HEK293 (cell line): ENCODE measurements around the gene CHIT1.

Experiments used
- CTCF ChIA-PET: fragments of 350-600 bp; formaldehyde crosslinking; extraction: SDS; loops from one replicate; lab custom pipeline; 2021; ENCODE audit warnings: antibody characterized with exemption; lab: Yijun Ruan, JAX
- POLR2A ChIA-PET: fragments of 300-600 bp; formaldehyde crosslinking; extraction: SDS; loops from one replicate; lab custom pipeline; 2020; ENCODE audit warnings: antibody characterized with exemption, inconsistent platforms; lab: Yijun Ruan, JAX
- H3K27ac ChIP-seq: fragments of 200-500 bp; sonication (Bioruptor generic); 2 replicates; pipeline ENCODE4 v1.5.1; 2014; ENCODE audit warnings: low read depth, low read length, control low read depth, inconsistent platforms; ENCODE audit errors: extremely low read depth
- H3K36me3 ChIP-seq, 2 experiments: fragments of 200-500 bp in 1 of 2; sonication (Bioruptor generic) in 1 of 2; 1 replicate in 1 of 2; 2 replicates in 1 of 2; pipeline ENCODE4 v1.5.1; 2014 to 2017; ENCODE audit warnings: inconsistent platforms in 2 of 2, low read length in 2 of 2; ENCODE audit not compliant: control insufficient read depth in 2 of 2, insufficient read depth in 1 of 2
- H3K4me1 ChIP-seq: fragments of 200-500 bp; sonication (Bioruptor generic); 2 replicates; pipeline ENCODE4 v1.5.1; 2014; ENCODE audit warnings: mild to moderate bottlenecking, low read length, inconsistent platforms; ENCODE audit not compliant: control insufficient read depth, insufficient read depth
- H3K4me3 ChIP-seq: 2 replicates; pipeline ENCODE4 v1.5.1; 2011; ENCODE audit warnings: low read depth, mild to moderate bottlenecking, control low read depth, low read length, moderate library complexity
- H3K9me3 ChIP-seq: fragments of 200-500 bp; sonication (Bioruptor generic); 2 replicates; pipeline ENCODE4 v1.5.1; 2014; ENCODE audit warnings: low read depth, low read length, inconsistent platforms; ENCODE audit not compliant: control insufficient read depth, insufficient read depth
- IKZF3 ChIP-seq: fragments of 450-650 bp; IDR thresholded peaks from 2 replicates; pipeline ENCODE4 v1.5.0; 2018; ENCODE audit warnings: missing biosample characterization, mild to moderate bottlenecking, missing genetic modification characterization, moderate library complexity
- KLF9 ChIP-seq: fragments of 450-650 bp; formaldehyde crosslinking; IDR thresholded peaks from 2 replicates; pipeline ENCODE4 v1.5.1; 2016; ENCODE audit warnings: missing biosample characterization, missing genetic modification characterization, low read depth
- MZF1 ChIP-seq: fragments of 450-650 bp; formaldehyde crosslinking; IDR thresholded peaks from 2 replicates; pipeline ENCODE4 v1.5.1; 2017; ENCODE audit warnings: missing biosample characterization, missing genetic modification characterization, borderline replicate concordance
- SCRT2 ChIP-seq: fragments of 450-650 bp; formaldehyde crosslinking; IDR thresholded peaks from 2 replicates; pipeline ENCODE4 v1.5.1; 2016; ENCODE audit warnings: missing biosample characterization, missing genetic modification characterization
- YY1 ChIP-seq: fragments of 450-650 bp; formaldehyde crosslinking; IDR thresholded peaks from 2 replicates; pipeline ENCODE4 v1.5.1; 2018; ENCODE audit warnings: missing biosample characterization, missing genetic modification characterization
- ZBTB17 ChIP-seq: fragments of 450-650 bp; formaldehyde crosslinking; IDR thresholded peaks from 2 replicates; pipeline ENCODE4 v1.5.1; 2016; ENCODE audit warnings: missing biosample characterization, missing genetic modification characterization
- ZFP69B ChIP-seq: fragments of 450-650 bp; formaldehyde crosslinking; IDR thresholded peaks from 2 replicates; pipeline ENCODE4 v1.5.1; 2016; ENCODE audit warnings: missing biosample characterization, missing genetic modification characterization
- ZNF324 ChIP-seq: fragments of 450-650 bp; formaldehyde crosslinking; IDR thresholded peaks from 2 replicates; pipeline ENCODE4 v1.5.1; 2016; ENCODE audit warnings: missing biosample characterization, missing genetic modification characterization
- ZNF335 ChIP-seq: fragments of 450-650 bp; formaldehyde crosslinking; conservative IDR thresholded peaks from 2 replicates; pipeline ENCODE4 v1.5.1; 2016; ENCODE audit warnings: missing biosample characterization, missing genetic modification characterization
- ZNF350 ChIP-seq: fragments of 450-650 bp; formaldehyde crosslinking; IDR thresholded peaks from 2 replicates; pipeline ENCODE4 v1.5.0; 2017; ENCODE audit warnings: missing biosample characterization, mild to moderate bottlenecking, missing genetic modification characterization
- ZNF404 ChIP-seq: fragments of 450-650 bp; formaldehyde crosslinking; IDR thresholded peaks from 2 replicates; pipeline ENCODE4 v1.5.1; 2017; ENCODE audit warnings: missing biosample characterization, missing genetic modification characterization
- ZNF549 ChIP-seq: fragments of 450-650 bp; IDR thresholded peaks from 2 replicates; pipeline ENCODE4 v1.5.1; 2018; ENCODE audit warnings: missing biosample characterization, missing genetic modification characterization, mild to moderate bottlenecking, inconsistent platforms, moderate library complexity
- ZNF629 ChIP-seq: fragments of 450-650 bp; formaldehyde crosslinking; IDR thresholded peaks from 2 replicates; pipeline ENCODE4 v1.5.1; 2017; ENCODE audit warnings: missing biosample characterization, missing genetic modification characterization
- ZXDB ChIP-seq: fragments of 450-650 bp; formaldehyde crosslinking; IDR thresholded peaks from 2 replicates; pipeline ENCODE4 v1.5.1; 2016; ENCODE audit warnings: missing biosample characterization, missing genetic modification characterization
- TF ChIP-seq, protein P1 (sequence below): fragments of 450-650 bp; formaldehyde crosslinking; IDR thresholded peaks from 2 replicates; pipeline ENCODE4 v1.5.1; 2016; ENCODE audit warnings: missing biosample characterization, missing genetic modification characterization, low read depth
- TF ChIP-seq, protein P2 (sequence below): fragments of 450-650 bp; formaldehyde crosslinking; IDR thresholded peaks from 2 replicates; pipeline ENCODE4; 2016; ENCODE audit warnings: missing biosample characterization, missing genetic modification characterization
- TF ChIP-seq, protein P3 (sequence below): fragments of 450-650 bp; formaldehyde crosslinking; IDR thresholded peaks from 2 replicates; pipeline ENCODE4 v1.5.1; 2017; ENCODE audit warnings: missing biosample characterization, mild to moderate bottlenecking, missing genetic modification characterization, moderate library complexity
- TF ChIP-seq, protein P4 (sequence below): fragments of 450-650 bp; formaldehyde crosslinking; IDR thresholded peaks from 2 replicates; pipeline ENCODE4 v1.5.1; 2016; ENCODE audit warnings: missing biosample characterization, missing genetic modification characterization
- TF ChIP-seq, protein P5 (sequence below): fragments of 450-650 bp; formaldehyde crosslinking; IDR thresholded peaks from 2 replicates; pipeline ENCODE4 v1.5.1; 2016; ENCODE audit warnings: missing biosample characterization, missing genetic modification characterization
- TF ChIP-seq, protein P6 (sequence below): fragments of 450-650 bp; formaldehyde crosslinking; IDR thresholded peaks from 2 replicates; pipeline ENCODE4 v1.5.1; 2017; ENCODE audit warnings: missing biosample characterization, missing genetic modification characterization

The CHIT1 gene

DNA sequence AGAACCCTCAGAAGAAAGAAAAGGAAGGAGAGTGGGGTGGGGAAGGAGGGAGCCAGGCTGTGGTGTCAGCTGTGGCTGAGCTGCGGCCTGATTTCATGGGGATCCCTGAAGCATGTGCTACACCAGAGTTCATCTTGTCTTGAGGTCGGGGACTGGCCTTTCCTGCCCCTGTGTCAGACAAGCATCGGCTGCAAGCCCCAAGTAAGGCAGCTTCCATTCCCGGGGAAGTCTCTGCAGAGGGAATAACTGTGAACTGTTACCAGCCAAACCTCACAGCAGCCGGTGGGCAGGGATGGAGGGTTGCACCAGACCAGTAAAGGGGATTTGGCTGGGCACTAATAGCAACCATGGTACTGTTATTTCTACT, 40.2 kb upstream of the CHIT1 start:
- TF ChIP-seq ZNF404 (tag by site-specific recombination): no peak
- TF ChIP-seq, protein P1, sequence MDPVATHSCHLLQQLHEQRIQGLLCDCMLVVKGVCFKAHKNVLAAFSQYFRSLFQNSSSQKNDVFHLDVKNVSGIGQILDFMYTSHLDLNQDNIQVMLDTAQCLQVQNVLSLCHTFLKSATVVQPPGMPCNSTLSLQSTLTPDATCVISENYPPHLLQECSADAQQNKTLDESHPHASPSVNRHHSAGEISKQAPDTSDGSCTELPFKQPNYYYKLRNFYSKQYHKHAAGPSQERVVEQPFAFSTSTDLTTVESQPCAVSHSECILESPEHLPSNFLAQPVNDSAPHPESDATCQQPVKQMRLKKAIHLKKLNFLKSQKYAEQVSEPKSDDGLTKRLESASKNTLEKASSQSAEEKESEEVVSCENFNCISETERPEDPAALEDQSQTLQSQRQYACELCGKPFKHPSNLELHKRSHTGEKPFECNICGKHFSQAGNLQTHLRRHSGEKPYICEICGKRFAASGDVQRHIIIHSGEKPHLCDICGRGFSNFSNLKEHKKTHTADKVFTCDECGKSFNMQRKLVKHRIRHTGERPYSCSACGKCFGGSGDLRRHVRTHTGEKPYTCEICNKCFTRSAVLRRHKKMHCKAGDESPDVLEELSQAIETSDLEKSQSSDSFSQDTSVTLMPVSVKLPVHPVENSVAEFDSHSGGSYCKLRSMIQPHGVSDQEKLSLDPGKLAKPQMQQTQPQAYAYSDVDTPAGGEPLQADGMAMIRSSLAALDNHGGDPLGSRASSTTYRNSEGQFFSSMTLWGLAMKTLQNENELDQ: no peak
- TF ChIP-seq, protein P2, sequence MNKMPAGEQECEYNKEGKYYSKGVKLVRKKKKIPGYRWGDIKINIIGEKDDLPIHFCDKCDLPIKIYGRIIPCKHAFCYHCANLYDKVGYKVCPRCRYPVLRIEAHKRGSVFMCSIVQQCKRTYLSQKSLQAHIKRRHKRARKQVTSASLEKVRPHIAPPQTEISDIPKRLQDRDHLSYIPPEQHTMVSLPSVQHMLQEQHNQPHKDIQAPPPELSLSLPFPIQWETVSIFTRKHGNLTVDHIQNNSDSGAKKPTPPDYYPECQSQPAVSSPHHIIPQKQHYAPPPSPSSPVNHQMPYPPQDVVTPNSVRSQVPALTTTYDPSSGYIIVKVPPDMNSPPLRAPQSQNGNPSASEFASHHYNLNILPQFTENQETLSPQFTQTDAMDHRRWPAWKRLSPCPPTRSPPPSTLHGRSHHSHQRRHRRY (tag by site-specific recombination): no peak
- TF ChIP-seq MZF1 (tag by site-specific recombination): no peak
- TF ChIP-seq, protein P3, sequence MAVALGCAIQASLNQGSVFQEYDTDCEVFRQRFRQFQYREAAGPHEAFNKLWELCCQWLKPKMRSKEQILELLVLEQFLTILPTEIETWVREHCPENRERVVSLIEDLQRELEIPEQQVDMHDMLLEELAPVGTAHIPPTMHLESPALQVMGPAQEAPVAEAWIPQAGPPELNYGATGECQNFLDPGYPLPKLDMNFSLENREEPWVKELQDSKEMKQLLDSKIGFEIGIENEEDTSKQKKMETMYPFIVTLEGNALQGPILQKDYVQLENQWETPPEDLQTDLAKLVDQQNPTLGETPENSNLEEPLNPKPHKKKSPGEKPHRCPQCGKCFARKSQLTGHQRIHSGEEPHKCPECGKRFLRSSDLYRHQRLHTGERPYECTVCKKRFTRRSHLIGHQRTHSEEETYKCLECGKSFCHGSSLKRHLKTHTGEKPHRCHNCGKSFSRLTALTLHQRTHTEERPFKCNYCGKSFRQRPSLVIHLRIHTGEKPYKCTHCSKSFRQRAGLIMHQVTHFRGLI (tag by site-specific recombination): no peak
- no peak for TF ChIP-seq YY1 (tag by site-specific recombination)
- no peak for TF ChIP-seq ZNF629 (tag by site-specific recombination)
- Histone ChIP-seq H3K4me3 (no peak overlapping the region), H3K4me1 (no peaks in the 10 kb centered on the region), H3K9me3 (no peaks in the 10 kb centered on the region), H3K36me3 (no peaks in the 10 kb centered on the region), H3K27ac (no peak overlapping the region)
- CTCF ChIA-PET: interaction anchor here (0.6 to 13.1 kb wide), 40 partner anchors 11 to 380 kb away, joined by 3 to 526 read pairs (median 5); partner anchors contain the start of genes ADORA1, BTG2 and PPFIA4
- POLR2A ChIA-PET: interaction anchor here (0.6 to 4.9 kb wide), 5 partner anchors 37 to 342 kb away, joined by 3 to 32 read pairs (median 3); partner anchors contain the start of genes BTG2, KLHL12 and PPFIA4

DNA sequence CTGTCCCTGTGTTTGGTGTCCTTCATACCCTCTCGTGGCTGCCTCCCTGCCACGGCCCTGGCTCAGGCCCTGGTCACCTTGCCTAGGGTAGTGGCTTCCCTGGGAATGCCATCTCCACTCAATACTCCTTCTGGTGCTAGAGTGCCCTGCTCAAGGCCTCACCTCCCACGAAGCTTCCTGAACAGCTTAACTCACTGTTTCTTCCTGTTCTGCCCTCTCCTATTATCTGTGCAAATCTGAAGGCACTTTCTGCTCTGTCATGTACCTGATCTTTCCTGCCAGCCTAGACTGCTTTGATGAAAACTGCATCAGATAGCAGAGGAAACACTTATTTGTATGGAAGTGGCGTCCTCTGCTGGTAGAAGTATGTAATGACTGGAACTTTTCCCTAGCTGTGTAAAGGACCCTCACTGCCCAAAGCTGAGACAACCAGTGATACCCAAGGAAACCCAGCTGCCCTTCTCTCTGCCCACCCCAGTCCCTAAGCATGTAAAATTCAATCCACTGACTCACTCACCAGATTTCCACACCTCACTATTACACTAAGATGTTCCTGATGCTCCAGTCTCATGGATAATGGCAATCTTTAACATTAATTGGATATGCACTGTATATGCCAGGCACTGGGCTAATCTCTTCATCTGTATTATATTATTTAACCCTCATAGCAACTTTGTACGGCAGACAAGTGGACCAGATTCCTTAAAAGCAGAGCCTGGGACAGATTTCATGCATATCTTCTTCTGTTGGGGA, 39.6 kb upstream of the CHIT1 start:
- no peak overlapping the region for H3K27ac ChIP-seq
- no peaks in the 10 kb centered on the region for H3K4me1 ChIP-seq
- H3K4me3 ChIP-seq: no peak overlapping the region
- CTCF ChIA-PET: interaction anchor here (0.5 to 13.1 kb wide), 49 partner anchors 11 to 1340 kb away, joined by 3 to 526 read pairs (median 4); partner anchors contain the start of genes ADORA1, BTG2, PPFIA4 and TMEM183A
- POLR2A ChIA-PET: interaction anchor here (0.6 to 4.9 kb wide), 5 partner anchors 37 to 342 kb away, joined by 3 to 32 read pairs (median 3); partner anchors contain the start of genes BTG2, KLHL12 and PPFIA4
- no peaks in the 10 kb centered on the region for H3K36me3 ChIP-seq
- no peaks in the 10 kb centered on the region for H3K9me3 ChIP-seq
- TF ChIP-seq ZNF549 (tag by site-specific recombination): no peak
- TF ChIP-seq ZFP69B (tag by site-specific recombination): no peak
- peak; percentile 89 for TF ChIP-seq ZBTB17 (tag by site-specific recombination)
- no peak for TF ChIP-seq ZXDB
- TF ChIP-seq, protein P4, sequence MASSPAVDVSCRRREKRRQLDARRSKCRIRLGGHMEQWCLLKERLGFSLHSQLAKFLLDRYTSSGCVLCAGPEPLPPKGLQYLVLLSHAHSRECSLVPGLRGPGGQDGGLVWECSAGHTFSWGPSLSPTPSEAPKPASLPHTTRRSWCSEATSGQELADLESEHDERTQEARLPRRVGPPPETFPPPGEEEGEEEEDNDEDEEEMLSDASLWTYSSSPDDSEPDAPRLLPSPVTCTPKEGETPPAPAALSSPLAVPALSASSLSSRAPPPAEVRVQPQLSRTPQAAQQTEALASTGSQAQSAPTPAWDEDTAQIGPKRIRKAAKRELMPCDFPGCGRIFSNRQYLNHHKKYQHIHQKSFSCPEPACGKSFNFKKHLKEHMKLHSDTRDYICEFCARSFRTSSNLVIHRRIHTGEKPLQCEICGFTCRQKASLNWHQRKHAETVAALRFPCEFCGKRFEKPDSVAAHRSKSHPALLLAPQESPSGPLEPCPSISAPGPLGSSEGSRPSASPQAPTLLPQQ: 0 out of 2 replicates have a peak, but pooled peaks have one; percentile 25
- TF ChIP-seq, protein P5, sequence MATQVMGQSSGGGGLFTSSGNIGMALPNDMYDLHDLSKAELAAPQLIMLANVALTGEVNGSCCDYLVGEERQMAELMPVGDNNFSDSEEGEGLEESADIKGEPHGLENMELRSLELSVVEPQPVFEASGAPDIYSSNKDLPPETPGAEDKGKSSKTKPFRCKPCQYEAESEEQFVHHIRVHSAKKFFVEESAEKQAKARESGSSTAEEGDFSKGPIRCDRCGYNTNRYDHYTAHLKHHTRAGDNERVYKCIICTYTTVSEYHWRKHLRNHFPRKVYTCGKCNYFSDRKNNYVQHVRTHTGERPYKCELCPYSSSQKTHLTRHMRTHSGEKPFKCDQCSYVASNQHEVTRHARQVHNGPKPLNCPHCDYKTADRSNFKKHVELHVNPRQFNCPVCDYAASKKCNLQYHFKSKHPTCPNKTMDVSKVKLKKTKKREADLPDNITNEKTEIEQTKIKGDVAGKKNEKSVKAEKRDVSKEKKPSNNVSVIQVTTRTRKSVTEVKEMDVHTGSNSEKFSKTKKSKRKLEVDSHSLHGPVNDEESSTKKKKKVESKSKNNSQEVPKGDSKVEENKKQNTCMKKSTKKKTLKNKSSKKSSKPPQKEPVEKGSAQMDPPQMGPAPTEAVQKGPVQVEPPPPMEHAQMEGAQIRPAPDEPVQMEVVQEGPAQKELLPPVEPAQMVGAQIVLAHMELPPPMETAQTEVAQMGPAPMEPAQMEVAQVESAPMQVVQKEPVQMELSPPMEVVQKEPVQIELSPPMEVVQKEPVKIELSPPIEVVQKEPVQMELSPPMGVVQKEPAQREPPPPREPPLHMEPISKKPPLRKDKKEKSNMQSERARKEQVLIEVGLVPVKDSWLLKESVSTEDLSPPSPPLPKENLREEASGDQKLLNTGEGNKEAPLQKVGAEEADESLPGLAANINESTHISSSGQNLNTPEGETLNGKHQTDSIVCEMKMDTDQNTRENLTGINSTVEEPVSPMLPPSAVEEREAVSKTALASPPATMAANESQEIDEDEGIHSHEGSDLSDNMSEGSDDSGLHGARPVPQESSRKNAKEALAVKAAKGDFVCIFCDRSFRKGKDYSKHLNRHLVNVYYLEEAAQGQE (tag by site-specific recombination): no peak
- TF ChIP-seq KLF9 (tag by site-specific recombination): no peak
- TF ChIP-seq, protein P6, sequence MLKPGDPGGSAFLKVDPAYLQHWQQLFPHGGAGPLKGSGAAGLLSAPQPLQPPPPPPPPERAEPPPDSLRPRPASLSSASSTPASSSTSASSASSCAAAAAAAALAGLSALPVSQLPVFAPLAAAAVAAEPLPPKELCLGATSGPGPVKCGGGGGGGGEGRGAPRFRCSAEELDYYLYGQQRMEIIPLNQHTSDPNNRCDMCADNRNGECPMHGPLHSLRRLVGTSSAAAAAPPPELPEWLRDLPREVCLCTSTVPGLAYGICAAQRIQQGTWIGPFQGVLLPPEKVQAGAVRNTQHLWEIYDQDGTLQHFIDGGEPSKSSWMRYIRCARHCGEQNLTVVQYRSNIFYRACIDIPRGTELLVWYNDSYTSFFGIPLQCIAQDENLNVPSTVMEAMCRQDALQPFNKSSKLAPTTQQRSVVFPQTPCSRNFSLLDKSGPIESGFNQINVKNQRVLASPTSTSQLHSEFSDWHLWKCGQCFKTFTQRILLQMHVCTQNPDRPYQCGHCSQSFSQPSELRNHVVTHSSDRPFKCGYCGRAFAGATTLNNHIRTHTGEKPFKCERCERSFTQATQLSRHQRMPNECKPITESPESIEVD (tag by site-specific recombination): no peak
- peak; percentile 80 for TF ChIP-seq ZNF335 (tag by site-specific recombination)
- no peak for TF ChIP-seq IKZF3 (tag by site-specific recombination)
- TF ChIP-seq ZNF350 (tag by site-specific recombination): no peak
- no peak for TF ChIP-seq ZNF324 (tag by site-specific recombination)
- no peak for TF ChIP-seq SCRT2 (tag by site-specific recombination)
